Activated CD4-positive, alpha-beta T cell treated with anti-CD3 and anti-CD28 coated beads, Interleukin-2, amount 10 ng/mL, durations not matched to agents 24 days and 14 days (primary cell): ENCODE data around the gene GLB1L2. TPM values are rescaled to one million over a fixed set of nuclear protein-coding genes. Genes with fewer than 3 reads are reported as not detected.

Experiments
- DNase-seq: peaks from one replicate; pipeline ENCODE4 v3.0.0; 2022
- H3K27ac Mint-ChIP-seq: one replicate; pipeline ENCODE4 v1.8.0; 2022; ENCODE audit warnings: mild to moderate bottlenecking, mixed read lengths
- H3K27me3 Mint-ChIP-seq: one replicate; pipeline ENCODE4 v1.8.0; 2022; ENCODE audit warnings: mixed read lengths
- H3K36me3 Mint-ChIP-seq: one replicate; pipeline ENCODE4 v1.8.0; 2022; ENCODE audit warnings: low read depth, mild to moderate bottlenecking, mixed read lengths
- H3K4me1 Mint-ChIP-seq: one replicate; pipeline ENCODE4 v1.8.0; 2021; ENCODE audit warnings: mixed read lengths
- H3K4me3 Mint-ChIP-seq: one replicate; pipeline ENCODE4 v1.8.0; 2022; ENCODE audit warnings: mild to moderate bottlenecking, moderate library complexity, mixed read lengths
- H3K9me3 Mint-ChIP-seq: one replicate; pipeline ENCODE4 v1.8.0; 2021; ENCODE audit warnings: mixed read lengths
- intact Hi-C: fragments of 100-400 bp; cut with micrococcal nuclease; formaldehyde crosslinking; loops from one replicate; pipeline ENCODE4 v1.15.1; 2023
- total RNA-seq: library from RNA; stranded (reverse); gene quantifications from 2 replicates; pipeline ENCODE4 v1.2.3, GENCODE V29; 2022

GLB1L2 gene
- total RNA-seq, 1 donor from 2014 or later = 11.2 TPM

GRCh38 chr11:134409552-134410429 is 78.0 kb downstream of the GLB1L2 start:
- intact Hi-C loops = no loop called here
- peaks cover 50% of the 10 kb centered on the region for H3K27me3 Mint-ChIP-seq
- H3K4me3 Mint-ChIP-seq = no peak overlapping the region

GRCh38 chr11:134410766-134411165 is 79.0 kb downstream of the GLB1L2 start:
- Mint-ChIP-seq H3K27ac (no peak overlapping the region), H3K4me1 (peaks cover 7% of the 10 kb centered on the region), H3K9me3 (no peaks in the 10 kb centered on the region), H3K4me3 (peak overlapping the region; percentile 66), H3K27me3 (peaks cover 59% of the 10 kb centered on the region), H3K36me3 (no peaks in the 10 kb centered on the region)
- no peak for DNase-seq
- intact Hi-C loops = no loop called here

More at GRCh38 chr11:134409552-134410429, 78.0 kb downstream of the GLB1L2 start:
- Mint-ChIP-seq H3K9me3 (no peaks in the 10 kb centered on the region), H3K4me1 (peaks cover 7% of the 10 kb centered on the region), H3K36me3 (no peaks in the 10 kb centered on the region), H3K27ac (no peak overlapping the region)
- DNase-seq = no peak

- Mint-ChIP-seq H3K27ac (no peak within 1 kb of the TSS), H3K27me3 (peaks cover 71% of the 10 kb centered on the region), H3K36me3 (no peaks in the 10 kb centered on the region), H3K4me3 (peak within 1 kb of the TSS; percentile 66), H3K9me3 (no peaks in the 10 kb centered on the region), H3K4me1 (peaks cover 7% of the 10 kb centered on the region)
- intact Hi-C loops = no loop called here
- peak; percentile 71 for DNase-seq
Measured at GRCh38 chr11:134412203-134413042, 80.6 kb downstream of the GLB1L2 start, which contains the start of gene B3GAT1. B3GAT1 (minus strand) TSS chr11:134412242; CDS start chr11:134387659, 24,583 bp downstream.

GRCh38 chr11:134413043-134413825 is 81.4 kb downstream of the GLB1L2 start:
- Mint-ChIP-seq H3K4me1 (peaks cover 7% of the 10 kb centered on the region), H3K27me3 (peaks cover 70% of the 10 kb centered on the region), H3K27ac (no peak overlapping the region)

GRCh38 chr11:134413826-134414731 is 82.3 kb downstream of the GLB1L2 start:
- H3K9me3 Mint-ChIP-seq = no peaks in the 10 kb centered on the region
- H3K4me1 Mint-ChIP-seq = peaks cover 7% of the 10 kb centered on the region
- no peak overlapping the region for H3K27ac Mint-ChIP-seq
- no peak for DNase-seq
- intact Hi-C loops = no loop called here
- H3K27me3 Mint-ChIP-seq = peaks cover 70% of the 10 kb centered on the region
- H3K4me3 Mint-ChIP-seq = peak overlapping the region; percentile 47
- H3K36me3 Mint-ChIP-seq = no peaks in the 10 kb centered on the region

More at GRCh38 chr11:134413043-134413825, 81.4 kb downstream of the GLB1L2 start:
- intact Hi-C loops = no loop called here
- DNase-seq = no peak
- H3K9me3 Mint-ChIP-seq = no peaks in the 10 kb centered on the region
- H3K4me3 Mint-ChIP-seq = peak overlapping the region; percentile 56
- H3K36me3 Mint-ChIP-seq = no peaks in the 10 kb centered on the region

GRCh38 chr11:134414766-134415765 is 83.3 kb downstream of the GLB1L2 start:
- Mint-ChIP-seq H3K27me3 (peaks cover 60% of the 10 kb centered on the region), H3K4me3 (no peak overlapping the region), H3K4me1 (peaks cover 7% of the 10 kb centered on the region), H3K36me3 (no peaks in the 10 kb centered on the region), H3K27ac (no peak overlapping the region), H3K9me3 (no peaks in the 10 kb centered on the region)
- no peak for DNase-seq
- intact Hi-C loops = no loop called here

- Mint-ChIP-seq H3K36me3 (no peaks in the 10 kb centered on the region), H3K27ac (no peak overlapping the region), H3K27me3 (peaks cover 46% of the 10 kb centered on the region), H3K4me1 (peaks cover 4% of the 10 kb centered on the region), H3K4me3 (no peak overlapping the region), H3K9me3 (no peaks in the 10 kb centered on the region)
- intact Hi-C loops = no loop called here
- DNase-seq = no peak
Measured at GRCh38 chr11:134416726-134417125, 84.9 kb downstream of the GLB1L2 start.

GRCh38 chr11:134417871-134418840 is 86.4 kb downstream of the GLB1L2 start:
- Mint-ChIP-seq H3K27me3 (peaks cover 45% of the 10 kb centered on the region), H3K27ac (no peak overlapping the region), H3K4me3 (no peak overlapping the region), H3K36me3 (no peaks in the 10 kb centered on the region), H3K4me1 (peaks cover 3% of the 10 kb centered on the region), H3K9me3 (no peaks in the 10 kb centered on the region)
- DNase-seq = no peak
- intact Hi-C loops = no loop called here

GRCh38 chr11:134423106-134423505 is 91.3 kb downstream of the GLB1L2 start:
- DNase-seq = no peak
- Mint-ChIP-seq H3K9me3 (no peaks in the 10 kb centered on the region), H3K4me1 (no peaks in the 10 kb centered on the region), H3K27me3 (peaks cover 19% of the 10 kb centered on the region), H3K27ac (no peak overlapping the region), H3K4me3 (no peak overlapping the region), H3K36me3 (no peaks in the 10 kb centered on the region)
- intact Hi-C loops = no loop called here

- no peak overlapping the region for H3K27ac Mint-ChIP-seq
- no peak for DNase-seq
- intact Hi-C loops = no loop called here
- no peaks in the 10 kb centered on the region for H3K9me3 Mint-ChIP-seq
- no peaks in the 10 kb centered on the region for H3K4me1 Mint-ChIP-seq
- H3K36me3 Mint-ChIP-seq = no peaks in the 10 kb centered on the region
- H3K27me3 Mint-ChIP-seq = peaks cover 20% of the 10 kb centered on the region
- H3K4me3 Mint-ChIP-seq = no peak overlapping the region
Measured at GRCh38 chr11:134425413-134425812, 93.6 kb downstream of the GLB1L2 start.
